NCI-H1694 treated with DMSO at 0.1 percent for 48 hours (cell line): ENCODE data around the gene CSMD2.

Experiments
- DNase-seq: peaks from one replicate; lab custom pipeline; 2025; lab: John Stamatoyannopoulos, UW

Gene CSMD2

GRCh38 chr1:33997127-33998036, 167.6 kb downstream of the CSMD2 start:
- no peak for DNase-seq

GRCh38 chr1:33996281-33996680, 168.7 kb downstream of the CSMD2 start:
- no peak for DNase-seq

- DNase-seq, result no peak
Measured at GRCh38 chr1:33993301-33993700, 171.7 kb downstream of the CSMD2 start.

- DNase-seq, result no peak
Measured at GRCh38 chr1:33990281-33990680, 174.7 kb downstream of the CSMD2 start.

GRCh38 chr1:33988161-33988560, 176.9 kb downstream of the CSMD2 start:
- DNase-seq, result no peak

GRCh38 chr1:33986390-33987095, 178.5 kb downstream of the CSMD2 start:
- DNase-seq, result no peak

GRCh38 chr1:33985656-33986055, 179.4 kb downstream of the CSMD2 start:
- no peak for DNase-seq

GRCh38 chr1:33984906-33985565, 180.0 kb downstream of the CSMD2 start:
- DNase-seq, result peak; percentile 53

- no peak for DNase-seq
Measured at GRCh38 chr1:33982419-33982818, 182.6 kb downstream of the CSMD2 start.

GRCh38 chr1:33979341-33979740, 185.7 kb downstream of the CSMD2 start:
- no peak for DNase-seq

- DNase-seq, result no peak
Measured at GRCh38 chr1:33975961-33976360, 189.1 kb downstream of the CSMD2 start.

- no peak for DNase-seq
Measured at GRCh38 chr1:33973799-33974545, 191.1 kb downstream of the CSMD2 start.

- DNase-seq, result peak; percentile 5
Measured at GRCh38 chr1:33972676-33973395, 192.2 kb downstream of the CSMD2 start.

- DNase-seq, result no peak
Measured at GRCh38 chr1:33971913-33972312, 193.1 kb downstream of the CSMD2 start.

GRCh38 chr1:33971018-33971710, 193.9 kb downstream of the CSMD2 start:
- DNase-seq, result no peak

GRCh38 chr1:33970148-33970825, 194.7 kb downstream of the CSMD2 start:
- no peak for DNase-seq

- no peak for DNase-seq
Measured at GRCh38 chr1:33966346-33967141, 198.5 kb downstream of the CSMD2 start.

GRCh38 chr1:33965086-33965485, 199.9 kb downstream of the CSMD2 start:
- DNase-seq, result no peak

- DNase-seq, result no peak
Measured at GRCh38 chr1:33962061-33962460, 203.0 kb downstream of the CSMD2 start.
